ENCODE measurements around the gene MAGI2.

DNA sequence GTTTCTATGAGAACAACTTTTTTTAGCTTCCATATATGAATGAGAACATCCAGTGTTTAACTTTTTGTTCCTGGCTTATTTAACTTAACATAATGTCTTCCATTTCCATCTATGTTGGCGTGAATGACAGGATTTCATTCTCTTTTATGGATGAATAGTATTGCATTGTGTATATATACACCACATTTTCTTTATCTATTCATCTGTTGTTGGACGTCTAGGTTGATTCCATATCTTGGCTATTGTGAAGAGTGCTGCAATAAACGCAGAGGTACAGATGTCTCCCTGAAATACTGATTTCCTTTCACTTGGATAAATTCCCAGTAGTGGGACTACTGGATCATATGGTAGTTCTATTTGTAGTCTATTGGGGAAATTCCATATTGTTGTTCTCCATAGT is 44.3 kb upstream of the MAGI2 start:
- no peak for TF ChIP-seq POLR2A (IDR thresholded peaks at IDR 0.05)
- TF ChIP-seq, protein P1, sequence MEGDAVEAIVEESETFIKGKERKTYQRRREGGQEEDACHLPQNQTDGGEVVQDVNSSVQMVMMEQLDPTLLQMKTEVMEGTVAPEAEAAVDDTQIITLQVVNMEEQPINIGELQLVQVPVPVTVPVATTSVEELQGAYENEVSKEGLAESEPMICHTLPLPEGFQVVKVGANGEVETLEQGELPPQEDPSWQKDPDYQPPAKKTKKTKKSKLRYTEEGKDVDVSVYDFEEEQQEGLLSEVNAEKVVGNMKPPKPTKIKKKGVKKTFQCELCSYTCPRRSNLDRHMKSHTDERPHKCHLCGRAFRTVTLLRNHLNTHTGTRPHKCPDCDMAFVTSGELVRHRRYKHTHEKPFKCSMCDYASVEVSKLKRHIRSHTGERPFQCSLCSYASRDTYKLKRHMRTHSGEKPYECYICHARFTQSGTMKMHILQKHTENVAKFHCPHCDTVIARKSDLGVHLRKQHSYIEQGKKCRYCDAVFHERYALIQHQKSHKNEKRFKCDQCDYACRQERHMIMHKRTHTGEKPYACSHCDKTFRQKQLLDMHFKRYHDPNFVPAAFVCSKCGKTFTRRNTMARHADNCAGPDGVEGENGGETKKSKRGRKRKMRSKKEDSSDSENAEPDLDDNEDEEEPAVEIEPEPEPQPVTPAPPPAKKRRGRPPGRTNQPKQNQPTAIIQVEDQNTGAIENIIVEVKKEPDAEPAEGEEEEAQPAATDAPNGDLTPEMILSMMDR (IDR thresholded peaks at IDR 0.05), result no peak

Measured in esophagus squamous epithelium (tissue), 4 donors.